ENCODE results near the gene DNAL1.

- TF ChIP-seq EZH2 (IDR thresholded peaks at IDR 0.05; ENCODE audit: insufficient read depth, poor library complexity, severe bottlenecking) (no peak), EZH2phosphoT487 (IDR thresholded peaks at IDR 0.05; ENCODE audit: insufficient read depth, low read depth) (no peak)
These were observed 81.5 kb downstream of the DNAL1 start for GRCh38 chr14:73726025-73726961.
